Psoas muscle (tissue), 8 donors: ENCODE data around the gene RAD51B. TPM values are rescaled to one million over a fixed set of nuclear protein-coding genes. Genes with fewer than 3 reads are reported as not detected.

Experiments used
- ATAC-seq, 4 donors: fragments of 200-7000 bp; cut with Tn5 transposase; one replicate each; pipeline ENCODE4 v1.9.1; 2020; ENCODE audit warnings: moderate library complexity in 3 of 4, mild to moderate bottlenecking in 2 of 4
- DNase-seq, 2 donors: peaks; one replicate each; pipeline ENCODE4 v3.0.0-alpha.2; 2020
- H3K27ac ChIP-seq: fragments of 200-600 bp; one replicate; pipeline ENCODE4 v1.8.0; 2022
- H3K27me3 ChIP-seq, 3 donors: fragments of 200-600 bp in 1 of 3; one replicate each; pipeline versions ENCODE4 v1.6.1 to v1.8.0; 2013 to 2022; ENCODE audit warnings: low read length in 2 of 3, mild to moderate bottlenecking in 2 of 3, moderate library complexity in 1 of 3; ENCODE audit not compliant: insufficient read depth in 3 of 3
- H3K36me3 ChIP-seq, 2 donors: fragments of 200-600 bp in 1 of 2; one replicate each; pipeline versions ENCODE4 v1.6.1 to v1.8.0; 2013 to 2022; ENCODE audit warnings: low read depth in 1 of 2, mild to moderate bottlenecking in 1 of 2, moderate library complexity in 1 of 2; ENCODE audit not compliant: insufficient read depth in 1 of 2
- H3K4me1 ChIP-seq: fragments of 200-600 bp; one replicate; pipeline ENCODE4 v1.8.0; 2022
- H3K4me3 ChIP-seq: fragments of 200-600 bp; one replicate; pipeline ENCODE4 v1.8.0; 2022; ENCODE audit warnings: mild to moderate bottlenecking
- H3K9me3 ChIP-seq: fragments of 200-600 bp; one replicate; pipeline ENCODE4 v1.8.0; 2022
- CTCF ChIP-seq: fragments of 200-600 bp; IDR thresholded peaks from one replicate; pipeline ENCODE4 v1.8.0; 2022; ENCODE audit warnings: antibody characterized with exemption
- WGBS, 3 donors: extraction: QIAGEN DNeasy Blood & Tissue Kit; methylation state at CpG; one replicate each; pipeline versions ENCODE4 v1.1.6 to v1.1.7; 2013; 5-methylcytosine and 5-hydroxymethylcytosine counted together
- intact Hi-C, 2 donors: fragments of 100-400 bp; cut with DNase I; formaldehyde crosslinking; loops; one replicate each; pipeline versions ENCODE4 v1.11.0 to v1.14.2; 2022
- polyA plus RNA-seq, 3 donors: library from polyadenylated mRNA; stranded (reverse); fragments of 200-250 nt; gene quantifications; one replicate each; pipeline ENCODE4 v1.2.3, GENCODE V29; 2013
- total RNA-seq, 4 donors: library from RNA; stranded (reverse); fragmentation: NEBNext Ultra II Directional in 2 of 4; extraction: Animal tissue kit (Norgen Biotek cat#: 25700) in 2 of 4; gene quantifications; one replicate each; pipeline versions ENCODE4 v1.2.1 to v1.2.4, GENCODE V29; 2021 to 2023
- donor health status: healthy with polysubstance abuse.
- donor health status: DM: no; HTN: no; CAD: no; lungs with moderate emphysema.
- donor health status: Bipolar disorder and iron deficiency.
- donor health status: healthy.
- donor health status: DM: yes; HTN: yes; CAD: no.
- donor health status: DM: no; HTN: no; CAD: no.
- donor health status: DM: no; HTN: no; CAD: no.
- donor health status: DM: yes; HTN: yes; CAD: no.

RAD51B gene
- total and polyA plus RNA-seq, 7 donors: 0.60 to 7.2 (median 2.2) TPM

GRCh38 chr14:67782090-67782489 is 37.5 kb upstream of the RAD51B start:
- peaks cover 18% of the 10 kb centered on the region for H3K4me1 ChIP-seq
- DNase-seq (no peak), ATAC-seq (peak in 1 of 4 donors; percentile 63)
- TF ChIP-seq CTCF: no peak
- H3K9me3 ChIP-seq: no peaks in the 10 kb centered on the region
- no peak overlapping the region for H3K4me3 ChIP-seq
- WGBS, 3 donors: 51 to 74% (median 66%) methylated on average over 3 of the region's 3 CpGs
- no peak overlapping the region for H3K27ac ChIP-seq
- intact Hi-C loops: no loop called here
- H3K36me3 ChIP-seq: peaks cover 10 to 100% of the 10 kb centered on the region in 2 donors
- H3K27me3 ChIP-seq: no peaks in the 10 kb centered on the region

GRCh38 chr14:67784244-67784823 is 35.2 kb upstream of the RAD51B start:
- 90 to 93% (median 91%) methylated on average over 5 of the region's 5 CpGs for WGBS, 3 donors
- Histone ChIP-seq H3K4me3 (no peak overlapping the region), H3K36me3 (peaks cover 11 to 100% of the 10 kb centered on the region in 2 donors), H3K9me3 (no peaks in the 10 kb centered on the region), H3K27me3 (no peaks in the 10 kb centered on the region), H3K27ac (no peak overlapping the region), H3K4me1 (peaks cover 18% of the 10 kb centered on the region)
- no peak for ATAC-seq
- no peak for DNase-seq
- intact Hi-C loops: no loop called here
- no peak for TF ChIP-seq CTCF

GRCh38 chr14:67785270-67786109 is 34.1 kb upstream of the RAD51B start:
- WGBS, 3 donors: 29 to 55% (median 32%) methylated on average over 4 of the region's 4 CpGs
- DNase-seq (no peak), ATAC-seq (peak; percentile 75 to 89 (median 82))
- H3K27me3 ChIP-seq: no peaks in the 10 kb centered on the region
- H3K27ac ChIP-seq: peak overlapping the region; percentile 86
- H3K4me3 ChIP-seq: peak overlapping the region; percentile 23
- H3K36me3 ChIP-seq: peaks cover 8 to 100% of the 10 kb centered on the region in 2 donors
- intact Hi-C loops: no loop called here
- H3K4me1 ChIP-seq: peaks cover 18% of the 10 kb centered on the region
- no peak for TF ChIP-seq CTCF
- no peaks in the 10 kb centered on the region for H3K9me3 ChIP-seq

GRCh38 chr14:67787673-67788072 is 31.9 kb upstream of the RAD51B start:
- 50 to 85% (median 61%) methylated on average over 1 of the region's 1 CpG for WGBS, 3 donors

More at GRCh38 chr14:67787673-67788072, 31.9 kb upstream of the RAD51B start:
- no peak for TF ChIP-seq CTCF
- Histone ChIP-seq H3K36me3 (peaks cover 8 to 100% of the 10 kb centered on the region in 2 donors), H3K27me3 (no peaks in the 10 kb centered on the region), H3K27ac (peak overlapping the region; percentile 86), H3K9me3 (no peaks in the 10 kb centered on the region), H3K4me1 (peaks cover 18% of the 10 kb centered on the region), H3K4me3 (no peak overlapping the region)
- ATAC-seq (peak; percentile 61 to 86 (median 68)), DNase-seq (no peak)
- intact Hi-C loops: no loop called here
